Cerebellar cortex (tissue), 1 donor: ENCODE results near the gene PCDHGA5.
"Not testable (repeated sequence)": the region's sequence is repeated elsewhere in the genome, so short reads cannot be mapped to it uniquely, and the experiment has no call there.

Source experiments
- DNase-seq: peaks from one replicate; pipeline ENCODE4 v3.0.0-alpha.2; 2015; ENCODE audit warnings: low spot score

Gene PCDHGA5

GRCh38 chr5:141387557-141388311, 23.8 kb downstream of the PCDHGA5 start, which contains the start of gene PCDHGB4:
TSS of gene PCDHGB4 (plus strand) at chr5:141387698. CDS start at chr5:141387885, 187 bp downstream.
- not testable (repeated sequence) for DNase-seq

GRCh38 chr5:141388661-141389060, 24.7 kb downstream of the PCDHGA5 start:
- DNase-seq: no peak

GRCh38 chr5:141389153-141390042, 25.4 kb downstream of the PCDHGA5 start:
- no peak for DNase-seq

- no peak for DNase-seq
Observed at GRCh38 chr5:141392429-141393198, 28.7 kb downstream of the PCDHGA5 start, which contains the start of gene PCDHGA8. TSS of gene PCDHGA8 (plus strand) at chr5:141392633. CDS start at chr5:141392814, 181 bp downstream.

GRCh38 chr5:141393267-141393666, 29.3 kb downstream of the PCDHGA5 start:
- no peak for DNase-seq

GRCh38 chr5:141394401-141395187, 30.6 kb downstream of the PCDHGA5 start:
- DNase-seq: not testable (repeated sequence)

GRCh38 chr5:141397756-141398551, 34.0 kb downstream of the PCDHGA5 start, which contains the start of gene PCDHGB5:
TSS of gene PCDHGB5 (plus strand) at chr5:141397947. CDS start at chr5:141398128, 181 bp downstream.
- DNase-seq: not testable (repeated sequence)

- no peak for DNase-seq
Observed at GRCh38 chr5:141398608-141399007, 34.6 kb downstream of the PCDHGA5 start.

GRCh38 chr5:141399555-141400258, 35.7 kb downstream of the PCDHGA5 start:
- no peak for DNase-seq

- DNase-seq: peak; percentile 36
Observed at GRCh38 chr5:141402553-141403243, 38.7 kb downstream of the PCDHGA5 start, which contains the start of gene PCDHGA9. TSS of gene PCDHGA9 (plus strand) at chr5:141402778. CDS start at chr5:141402953, 175 bp downstream.

GRCh38 chr5:141403387-141403786, 39.4 kb downstream of the PCDHGA5 start:
- DNase-seq: no peak

- DNase-seq: not testable (repeated sequence)
Observed at GRCh38 chr5:141407790-141408505, 44.0 kb downstream of the PCDHGA5 start, which contains the start of gene PCDHGB6. TSS of gene PCDHGB6 (plus strand) at chr5:141408021. CDS start at chr5:141408203, 182 bp downstream.

GRCh38 chr5:141409598-141410306, 45.8 kb downstream of the PCDHGA5 start:
- no peak for DNase-seq

- no peak for DNase-seq
Observed at GRCh38 chr5:141411575-141411974, 47.6 kb downstream of the PCDHGA5 start.

GRCh38 chr5:141412854-141413539, 49.0 kb downstream of the PCDHGA5 start, which contains the start of gene PCDHGA10:
TSS of gene PCDHGA10 (plus strand) at chr5:141412987. CDS start at chr5:141413176, 189 bp downstream.
- DNase-seq: peak; percentile 45

- no peak for DNase-seq
Observed at GRCh38 chr5:141413540-141414069, 49.6 kb downstream of the PCDHGA5 start.
